RPMI7951 (cell line): Measurements from ENCODE around the gene CCDC112. TPM values are rescaled to one million over a fixed set of nuclear protein-coding genes. Genes with fewer than 3 reads are reported as not detected.
A peak's percentile ranks its signal among the peaks of the same experiment; 100 is the strongest.
"Not testable (repeated sequence)": the region's sequence is repeated elsewhere in the genome, so short reads cannot be mapped to it uniquely, and the experiment has no call there.

Experiments used
- DNase-seq: peaks from one replicate; pipeline ENCODE4 v3.0.0-alpha.2; 2012; ENCODE audit warnings: low read depth
- total RNA-seq: library from RNA; depleted of rRNA; stranded (reverse); fragments of >200 nt; shearing (Covaris generic); gene quantifications from 2 replicates; pipeline ENCODE4 v1.2.3, GENCODE V29; 2014; rRNA removed

CCDC112 gene
- total RNA-seq, 1 experiment from 2014 or later: 8.9 TPM

DNA sequence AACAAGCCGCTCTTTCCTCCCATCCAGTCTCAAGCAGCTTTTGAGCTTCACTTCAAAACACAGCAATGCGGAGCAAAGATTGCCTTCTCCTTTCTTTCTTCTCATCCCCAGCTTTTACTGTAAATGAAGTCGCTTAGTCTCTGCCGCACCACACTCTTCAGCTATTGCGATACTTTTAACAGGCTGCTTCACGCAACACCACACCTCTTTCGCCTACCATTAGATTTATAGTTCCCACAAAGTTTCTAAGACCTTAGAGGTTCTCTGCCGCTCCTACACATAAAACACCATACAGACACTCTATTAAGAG lies 34.5 kb downstream of the CCDC112 start:
- DNase-seq: no peak

DNA sequence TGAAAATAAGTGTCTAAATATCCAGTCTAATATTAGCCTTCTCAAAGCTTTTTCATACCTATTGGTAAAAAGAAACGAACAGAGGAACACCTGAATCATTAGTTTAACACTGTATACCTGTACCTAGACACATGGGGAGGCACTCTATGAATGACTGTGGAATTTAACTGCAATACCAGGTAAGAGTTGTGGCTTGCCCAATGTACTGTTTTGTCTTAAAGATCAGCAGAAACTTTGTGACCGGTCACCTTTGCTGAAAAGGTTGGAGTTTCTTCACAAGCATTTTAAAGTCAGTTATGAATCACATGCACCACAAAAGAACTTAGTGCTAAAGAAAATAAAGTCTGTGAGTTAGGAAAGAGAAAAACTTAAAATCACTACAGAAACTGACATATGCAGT lies 36.2 kb downstream of the CCDC112 start:
- DNase-seq: no peak

DNA sequence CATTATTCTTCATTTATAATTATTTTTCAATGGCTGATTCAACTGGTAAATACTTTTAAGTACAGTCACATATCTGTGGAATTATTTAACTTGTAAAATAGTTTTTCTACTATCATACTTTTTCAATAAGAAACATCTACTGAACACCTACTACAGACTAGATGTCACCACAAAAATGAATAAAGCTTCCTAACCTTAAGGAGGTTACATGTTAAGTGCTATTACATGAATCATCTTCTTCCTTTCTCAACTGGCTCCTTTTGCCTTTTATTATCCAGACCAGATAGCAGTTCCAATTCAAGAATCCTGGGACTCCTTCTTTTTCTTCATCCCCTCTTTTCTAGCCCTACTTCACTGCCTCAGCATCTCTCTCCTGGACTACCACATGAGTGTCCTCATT lies 38.5 kb downstream of the CCDC112 start:
- DNase-seq: no peak

DNA sequence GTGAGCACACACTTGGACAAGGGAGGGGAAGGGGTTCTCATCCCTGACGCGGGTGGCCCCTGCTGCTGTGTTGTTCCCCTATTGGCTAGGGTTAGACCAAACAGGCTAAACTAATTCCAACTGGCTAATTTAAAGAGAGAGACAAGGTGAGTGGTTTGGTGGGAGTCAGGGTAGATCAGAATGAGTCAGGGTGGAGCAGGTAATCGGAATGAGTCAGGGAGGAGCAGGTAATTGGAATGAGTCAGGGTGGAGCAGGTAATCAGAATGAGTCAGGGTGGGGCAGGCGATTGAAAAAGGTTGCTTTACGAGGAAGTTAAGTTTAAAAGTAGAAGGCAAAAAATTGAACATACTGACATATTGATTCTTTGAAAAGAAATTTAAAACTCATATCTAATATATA lies 47.1 kb downstream of the CCDC112 start:
- not testable (repeated sequence) for DNase-seq

DNA sequence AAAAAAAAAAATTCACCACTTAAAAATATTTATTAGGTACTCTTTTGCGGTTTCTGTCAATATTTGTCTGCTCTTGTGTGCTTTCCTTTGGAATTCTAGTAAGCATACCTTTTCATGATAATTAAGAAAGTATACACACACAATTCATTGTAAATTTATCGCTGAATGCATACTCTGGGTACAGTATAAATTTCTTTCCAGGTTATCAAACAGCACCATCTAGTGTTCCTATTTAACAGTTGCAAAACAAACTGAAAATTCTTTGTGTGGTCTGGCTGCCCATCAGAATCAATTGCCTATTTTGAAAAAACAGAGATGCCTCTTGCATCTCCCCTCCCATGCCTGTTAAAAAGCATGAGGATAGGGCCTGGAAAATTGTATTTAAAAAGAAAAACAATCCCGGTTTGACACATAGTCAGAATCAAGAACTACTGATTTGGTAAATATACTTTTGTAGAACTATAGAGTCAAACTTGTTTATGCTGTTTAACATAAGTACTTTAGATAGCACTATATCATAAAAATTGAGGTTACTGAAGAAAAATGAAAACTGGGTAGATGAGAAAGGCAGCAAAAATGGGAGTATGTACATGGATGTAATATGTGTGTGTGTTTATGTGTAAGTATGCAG lies 50.0 kb downstream of the CCDC112 start:
- peak; percentile 39 for DNase-seq

DNA sequence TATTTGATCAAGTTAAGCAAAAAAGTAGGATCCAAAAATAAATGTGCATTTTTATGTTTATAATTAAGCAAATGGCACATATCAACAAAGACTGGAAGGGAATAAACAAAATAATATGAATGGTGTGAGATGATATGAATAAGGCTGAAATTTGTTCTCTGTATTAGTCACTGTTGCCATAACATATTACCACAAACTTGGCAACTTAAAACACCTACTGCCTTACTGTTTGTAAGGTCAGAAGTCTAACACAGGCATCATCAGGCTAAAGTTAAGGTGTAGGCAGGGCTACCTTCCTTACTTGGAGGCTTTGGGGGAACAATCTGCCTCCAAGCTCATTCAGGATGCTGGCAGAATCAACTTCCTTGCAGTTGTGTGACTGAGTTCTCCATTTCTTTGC lies 53.0 kb downstream of the CCDC112 start:
- peak; percentile 2 for DNase-seq

DNA sequence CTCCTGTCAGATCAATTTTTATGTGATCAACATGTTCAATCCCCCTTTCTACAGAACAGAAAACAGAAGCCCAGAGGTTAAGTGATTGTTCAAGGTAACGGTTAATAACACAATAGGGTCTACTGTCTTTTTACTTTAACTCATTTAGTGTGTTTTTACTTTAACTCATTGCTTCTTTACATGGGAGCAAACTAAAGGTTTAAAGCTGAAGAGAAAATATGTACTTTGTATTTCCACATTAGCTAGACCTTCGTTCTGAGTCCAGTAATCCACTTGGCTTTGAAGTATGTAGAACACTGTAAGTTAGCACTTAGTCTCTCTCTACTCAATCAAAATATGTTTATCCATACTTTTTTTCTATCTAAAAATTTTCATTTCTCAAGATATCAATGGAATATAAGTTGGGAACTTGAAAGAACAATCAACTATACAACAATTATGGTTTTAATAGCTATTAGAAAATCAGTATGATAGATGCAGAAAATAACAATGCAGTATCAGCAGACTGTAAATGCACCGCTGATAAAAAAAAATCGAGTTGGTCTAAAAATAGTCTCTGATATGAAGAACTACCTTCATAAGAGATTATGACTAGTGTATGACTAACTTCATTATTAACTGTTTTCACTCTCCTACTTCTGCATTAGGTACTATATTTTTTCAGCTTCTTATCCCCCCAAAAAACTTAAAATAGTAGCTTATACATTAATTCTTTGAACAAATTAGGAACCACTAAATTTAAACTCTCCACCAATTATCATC lies 54.4 kb downstream of the CCDC112 start:
- no peak for DNase-seq

DNA sequence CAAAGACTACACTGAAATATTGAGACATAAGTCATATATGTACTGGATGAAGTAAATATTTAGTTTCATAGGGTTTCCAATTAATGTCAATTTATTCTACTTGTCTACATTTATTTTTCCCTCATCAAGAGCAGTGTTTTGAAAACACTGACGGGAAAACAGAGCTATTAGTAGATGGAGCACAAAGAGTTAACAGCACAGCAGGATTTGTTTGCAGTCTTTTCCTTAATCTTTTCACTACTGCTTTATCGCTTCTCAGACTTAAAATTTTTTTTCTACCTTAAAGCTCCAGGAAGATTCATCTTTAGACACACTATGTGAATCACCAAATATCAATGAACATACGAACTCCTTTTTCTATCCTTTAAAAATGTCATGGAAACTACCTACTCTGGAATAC lies 59.4 kb downstream of the CCDC112 start:
- no peak for DNase-seq

DNA sequence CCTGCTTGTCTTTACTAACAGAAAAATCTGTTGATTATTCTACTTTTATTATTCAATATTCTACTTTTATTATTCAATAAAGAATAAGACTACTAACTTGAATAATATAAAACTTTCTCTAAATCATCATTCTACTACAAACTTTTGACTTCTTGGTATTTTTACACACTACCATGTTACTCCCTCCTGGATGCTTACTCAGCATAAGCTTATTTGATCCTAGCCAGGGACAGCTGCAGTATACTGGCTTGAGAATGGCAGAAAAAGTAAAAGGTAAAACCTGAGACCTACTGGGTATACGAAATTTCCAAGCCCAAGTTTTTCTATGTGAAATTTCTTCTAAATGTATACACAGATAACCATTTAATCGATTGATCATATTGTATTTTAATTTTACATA lies 59.9 kb downstream of the CCDC112 start:
- no peak for DNase-seq

DNA sequence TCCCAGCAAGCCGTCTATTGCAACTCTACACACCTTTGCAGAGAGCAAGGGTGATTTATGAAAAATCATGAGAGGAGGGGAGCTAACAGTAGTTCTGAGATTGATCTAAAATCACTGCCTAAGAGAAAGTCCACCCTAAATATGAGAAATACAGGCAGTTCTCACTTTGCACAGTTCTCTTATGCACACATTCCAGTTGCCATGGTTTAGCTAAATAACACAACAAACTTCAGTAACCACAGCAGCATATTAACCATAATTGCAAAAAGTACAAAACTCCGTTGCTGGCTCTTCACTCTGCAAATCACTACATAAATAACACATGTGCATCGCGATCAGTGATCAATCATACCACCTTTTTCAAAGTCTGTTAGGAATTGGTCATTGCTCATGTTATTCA lies 64.9 kb downstream of the CCDC112 start:
- no peak for DNase-seq

DNA sequence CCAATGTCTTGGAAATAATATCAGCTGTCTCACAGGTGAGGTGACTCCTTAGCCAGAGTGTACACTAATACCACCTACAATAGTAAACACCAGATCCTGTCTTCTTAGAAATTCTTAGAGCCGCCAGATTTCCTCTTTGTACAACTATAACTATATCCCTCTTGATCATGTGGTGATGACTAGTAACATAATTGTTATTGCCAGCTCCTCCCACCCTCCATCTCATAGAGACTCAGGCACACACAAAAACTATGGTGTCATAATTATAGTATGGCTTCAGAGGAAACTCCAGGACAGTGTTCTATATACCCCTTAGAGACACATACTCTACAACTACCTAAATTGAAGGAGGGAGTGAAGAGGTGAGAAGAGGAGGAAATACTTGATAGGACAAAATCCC lies 66.8 kb downstream of the CCDC112 start:
- DNase-seq: no peak

DNA sequence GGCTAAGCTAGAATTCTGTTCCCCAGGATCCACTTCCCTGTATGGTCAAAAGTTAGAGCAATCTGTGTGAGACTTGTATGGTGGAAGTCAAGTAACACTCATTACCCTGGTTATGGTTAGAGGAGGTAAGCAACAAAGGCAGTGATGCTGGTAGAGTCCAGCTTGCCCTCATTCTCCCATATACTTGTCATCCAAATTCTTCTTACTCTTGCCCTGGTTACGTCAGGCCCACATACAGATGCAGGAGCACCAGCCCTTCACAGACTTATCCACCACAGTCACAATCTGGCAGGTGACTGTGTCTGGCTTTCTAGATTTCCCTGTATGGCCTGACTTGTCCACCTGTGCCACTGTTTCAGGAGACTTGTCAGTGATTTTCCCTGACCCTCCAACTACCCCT lies 69.2 kb downstream of the CCDC112 start:
- DNase-seq: no peak

Other genes starting within 250 kb of the CCDC112 start
- 2.4 and 3.5 TPM in 2 replicates for gene TRIM36, start 126.7 kb downstream of the CCDC112 start, total RNA-seq
- gene PGGT1B, start 33.8 kb downstream of the CCDC112 start, total RNA-seq: 4.4 and 9.0 TPM in 2 replicates
- 11.4 and 14.3 TPM in 2 replicates for gene FEM1C, start 248.1 kb upstream of the CCDC112 start, total RNA-seq